Neural cell (in vitro differentiated cells): ENCODE data around the gene PPARGC1A. TPM values are rescaled to one million over a fixed set of nuclear protein-coding genes. Genes with fewer than 3 reads are reported as not detected.

Source experiments
- H2AFZ ChIP-seq: fragments of 200-600, 300-800 bp; sonication (generic), shearing (Covaris generic); 2 replicates; pipeline ENCODE4 v1.6.0; 2014; ENCODE audit warnings: low read depth, mild to moderate bottlenecking, antibody characterized with exemption, low read length, moderate library complexity
- H3F3A ChIP-seq: fragments of 200-600 bp; shearing (Covaris generic); 2 replicates; pipeline ENCODE4 v1.6.1; 2016; ENCODE audit warnings: mild to moderate bottlenecking, moderate library complexity, mixed read lengths, antibody characterized with exemption, low read length; ENCODE audit not compliant: insufficient read depth, poor library complexity, severe bottlenecking
- H3K27ac ChIP-seq: fragments of 200-600, 300-800 bp; sonication (generic), shearing (Covaris generic); 2 replicates; pipeline ENCODE4 v1.5.1; 2014; ENCODE audit warnings: mild to moderate bottlenecking, low read length, moderate library complexity
- H3K27me3 ChIP-seq: fragments of 300-800, 200-600 bp; sonication (generic), shearing (Covaris generic); 2 replicates; pipeline ENCODE4 v1.6.0; 2014; ENCODE audit warnings: mild to moderate bottlenecking, low read depth, low read length, moderate library complexity; ENCODE audit not compliant: insufficient read depth
- H3K36me3 ChIP-seq: fragments of 300-800, 200-600 bp; sonication (generic), shearing (Covaris generic); 2 replicates; pipeline ENCODE4 v1.5.1; 2014; ENCODE audit warnings: mild to moderate bottlenecking, antibody characterized with exemption, low read length, moderate library complexity; ENCODE audit not compliant: insufficient read depth
- H3K4me2 ChIP-seq: fragments of 300-800, 200-600 bp; sonication (generic), shearing (Covaris generic); 2 replicates; pipeline ENCODE4 v1.6.0; 2014; ENCODE audit warnings: mild to moderate bottlenecking, low read length
- H3K4me3 ChIP-seq: fragments of 300-800, 200-600 bp; sonication (generic), shearing (Covaris generic); 2 replicates; pipeline ENCODE4 v1.5.1; 2014; ENCODE audit warnings: mild to moderate bottlenecking, low read length, moderate library complexity
- H3K79me2 ChIP-seq: fragments of 200-600 bp; shearing (Covaris generic); replicated peaks from 2 replicates; pipeline ENCODE4 v1.6.0; 2014; ENCODE audit warnings: mild to moderate bottlenecking, low read length, moderate library complexity; ENCODE audit not compliant: insufficient read depth
- H3K9ac ChIP-seq: fragments of 300-800, 200-600 bp; sonication (generic), shearing (Covaris generic); 2 replicates; pipeline ENCODE4 v1.6.1; 2016; ENCODE audit warnings: mild to moderate bottlenecking, low read length, mixed read lengths
- H3K9me2 ChIP-seq: fragments of 200-600 bp; shearing (Covaris generic); 2 replicates; pipeline ENCODE4 v1.6.1; 2016; ENCODE audit warnings: mild to moderate bottlenecking, low read length, mixed read lengths; ENCODE audit not compliant: insufficient read depth
- H3K9me3 ChIP-seq: fragments of 200-600, 300-800 bp; sonication (generic), shearing (Covaris generic); 2 replicates; pipeline ENCODE4 v1.6.1; 2016; ENCODE audit warnings: mild to moderate bottlenecking, mixed run types, low read length, moderate library complexity, mixed read lengths
- H4K20me1 ChIP-seq: fragments of 200-600 bp; shearing (Covaris generic); 2 replicates; pipeline ENCODE4 v1.6.1; 2016; ENCODE audit warnings: mild to moderate bottlenecking, mixed run types; ENCODE audit not compliant: insufficient read depth
- CTCF ChIP-seq: fragments of 450-650 bp; IDR thresholded peaks from 2 replicates; pipeline ENCODE4 v1.5.1; 2014; ENCODE audit warnings: antibody characterized with exemption, mild to moderate bottlenecking, moderate library complexity; ENCODE audit not compliant: poor library complexity, severe bottlenecking
- EP300 ChIP-seq: fragments of 450-650 bp; conservative IDR thresholded peaks from 2 replicates; pipeline ENCODE4 v1.6.1; 2014; ENCODE audit warnings: antibody characterized with exemption, mild to moderate bottlenecking, moderate library complexity; ENCODE audit not compliant: poor library complexity, severe bottlenecking
- EZH2 ChIP-seq: fragments of 200-600, 300-800 bp; shearing (Covaris generic), sonication (generic); IDR thresholded peaks from 2 replicates; pipeline ENCODE4 v1.6.1; 2014; ENCODE audit warnings: antibody characterized with exemption, low read length, borderline replicate concordance, mild to moderate bottlenecking; ENCODE audit not compliant: insufficient read depth, poor library complexity, severe bottlenecking
- MXI1 ChIP-seq: fragments of 450-650 bp; conservative IDR thresholded peaks from 2 replicates; pipeline ENCODE4 v1.6.1; 2014; ENCODE audit warnings: antibody characterized with exemption, mild to moderate bottlenecking; ENCODE audit not compliant: poor library complexity, severe bottlenecking
- POLR2AphosphoS5 ChIP-seq: IDR thresholded peaks from 2 replicates; pipeline ENCODE4 v1.6.1; 2012
- RAD21 ChIP-seq: fragments of 450-650 bp; conservative IDR thresholded peaks from 2 replicates; pipeline ENCODE4 v1.6.1; 2014; ENCODE audit warnings: antibody characterized with exemption, mild to moderate bottlenecking, moderate library complexity
- REST ChIP-seq: IDR thresholded peaks from 2 replicates; pipeline ENCODE4 v1.6.1; 2012; ENCODE audit warnings: borderline replicate concordance
- SMC3 ChIP-seq: fragments of 450-650 bp; conservative IDR thresholded peaks from 2 replicates; pipeline ENCODE4 v1.6.1; 2014; ENCODE audit warnings: antibody characterized with exemption, mild to moderate bottlenecking, moderate library complexity; ENCODE audit not compliant: poor library complexity
- TAF1 ChIP-seq: IDR thresholded peaks from 2 replicates; pipeline ENCODE4 v1.6.1; 2012; ENCODE audit warnings: low read depth
- polyA plus RNA-seq: library from polyadenylated mRNA; depleted of rRNA; stranded (reverse); fragments of >200 nt; gene quantifications from 2 replicates; pipeline ENCODE4 v1.2.3, GENCODE V29; 2014

The PPARGC1A gene
- polyA plus RNA-seq, 1 donor from 2014 or later = 7.2 TPM

DNA sequence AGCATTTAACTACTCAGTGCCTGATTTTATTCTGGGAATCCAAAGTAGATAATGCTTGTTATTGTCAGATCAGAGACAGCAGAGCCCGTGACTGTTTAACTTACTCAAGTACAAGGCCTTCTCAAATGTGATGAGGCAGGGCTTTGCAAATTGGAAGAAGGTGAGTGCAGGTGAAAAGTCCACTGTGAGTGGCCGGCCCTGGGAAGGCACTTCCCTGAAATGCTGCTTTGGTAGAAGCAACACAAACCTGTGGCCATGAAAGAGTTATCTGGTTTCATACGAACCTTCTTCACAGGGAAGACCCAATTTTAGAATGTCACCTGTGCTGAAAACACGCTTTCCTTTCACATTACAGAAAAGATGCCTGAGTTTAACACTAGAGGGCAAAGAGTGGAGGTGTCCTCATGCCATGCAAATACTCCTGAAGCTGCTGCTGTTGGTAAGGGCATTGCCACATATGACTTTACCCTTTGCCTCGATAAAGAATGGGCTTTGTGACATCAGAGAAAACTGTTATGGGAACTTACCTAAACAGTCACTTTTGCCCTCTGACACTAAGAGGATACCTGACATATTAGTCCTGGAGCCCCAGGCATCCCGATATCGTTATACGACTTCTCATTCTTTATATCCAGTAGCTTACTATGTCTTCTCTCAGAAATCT, 8.0 kb downstream of the PPARGC1A start:
- Histone ChIP-seq H4K20me1 (no peaks in the 10 kb centered on the region), H3K27ac (no peak overlapping the region), H3K27me3 (no peaks in the 10 kb centered on the region), H3K4me2 (no peak overlapping the region), H3K36me3 (no peaks in the 10 kb centered on the region), H3K4me3 (no peak overlapping the region), H2AFZ (no peak overlapping the region), H3K9me2 (no peaks in the 10 kb centered on the region), H3F3A (no peaks in the 10 kb centered on the region), H3K9ac (no peak overlapping the region), H3K79me2 (no peaks in the 10 kb centered on the region), H3K9me3 (no peaks in the 10 kb centered on the region)
- TF ChIP-seq TAF1 (no peak), POLR2AphosphoS5 (no peak), CTCF (no peak), EZH2 (no peak), REST (no peak), MXI1 (no peak)

DNA sequence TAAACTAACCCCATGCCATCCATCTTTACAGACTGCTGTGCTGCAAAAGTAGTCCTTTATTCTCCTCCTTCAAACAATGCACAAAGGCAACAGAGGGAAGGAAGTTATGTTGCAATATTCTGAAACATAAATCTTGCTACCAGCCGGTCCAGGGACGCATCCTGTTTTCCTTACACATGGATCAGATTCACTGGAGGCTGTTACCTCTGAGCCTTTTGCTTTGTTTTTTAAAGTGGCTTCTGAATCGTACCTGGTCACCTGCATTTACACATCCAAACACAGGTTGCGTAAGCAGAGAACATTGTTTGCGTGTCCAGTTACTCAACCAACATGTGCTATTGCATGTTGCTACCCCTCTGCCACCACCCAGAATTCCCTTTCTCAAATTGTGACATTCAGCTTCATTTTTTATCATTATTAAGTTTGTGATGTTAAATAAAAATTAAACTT, 8.8 kb downstream of the PPARGC1A start:
- Histone ChIP-seq H3K9ac (no peak overlapping the region), H3K27me3 (no peaks in the 10 kb centered on the region), H3K9me2 (no peaks in the 10 kb centered on the region), H4K20me1 (no peaks in the 10 kb centered on the region), H3K36me3 (no peaks in the 10 kb centered on the region), H3K4me3 (no peak overlapping the region), H3K9me3 (no peaks in the 10 kb centered on the region), H3F3A (no peaks in the 10 kb centered on the region), H2AFZ (no peak overlapping the region), H3K27ac (no peak overlapping the region), H3K4me2 (no peak overlapping the region), H3K79me2 (no peaks in the 10 kb centered on the region)
- TF ChIP-seq TAF1 (no peak), POLR2AphosphoS5 (no peak), REST (no peak), SMC3 (no peak), EZH2 (no peak), EP300 (no peak), RAD21 (no peak), MXI1 (no peak), CTCF (no peak)
